ENCODE results near the gene ZDHHC20. TPM values are rescaled to one million over a fixed set of nuclear protein-coding genes. Genes with fewer than 3 reads are reported as not detected.

Gene ZDHHC20
- total and polyA plus RNA-seq, 10 of the 15 experiments (the other 5 are each of a cell fraction or from before 2014, with no cell fraction given), result 8.6 to 57.8 (median 41.7) TPM

DNA sequence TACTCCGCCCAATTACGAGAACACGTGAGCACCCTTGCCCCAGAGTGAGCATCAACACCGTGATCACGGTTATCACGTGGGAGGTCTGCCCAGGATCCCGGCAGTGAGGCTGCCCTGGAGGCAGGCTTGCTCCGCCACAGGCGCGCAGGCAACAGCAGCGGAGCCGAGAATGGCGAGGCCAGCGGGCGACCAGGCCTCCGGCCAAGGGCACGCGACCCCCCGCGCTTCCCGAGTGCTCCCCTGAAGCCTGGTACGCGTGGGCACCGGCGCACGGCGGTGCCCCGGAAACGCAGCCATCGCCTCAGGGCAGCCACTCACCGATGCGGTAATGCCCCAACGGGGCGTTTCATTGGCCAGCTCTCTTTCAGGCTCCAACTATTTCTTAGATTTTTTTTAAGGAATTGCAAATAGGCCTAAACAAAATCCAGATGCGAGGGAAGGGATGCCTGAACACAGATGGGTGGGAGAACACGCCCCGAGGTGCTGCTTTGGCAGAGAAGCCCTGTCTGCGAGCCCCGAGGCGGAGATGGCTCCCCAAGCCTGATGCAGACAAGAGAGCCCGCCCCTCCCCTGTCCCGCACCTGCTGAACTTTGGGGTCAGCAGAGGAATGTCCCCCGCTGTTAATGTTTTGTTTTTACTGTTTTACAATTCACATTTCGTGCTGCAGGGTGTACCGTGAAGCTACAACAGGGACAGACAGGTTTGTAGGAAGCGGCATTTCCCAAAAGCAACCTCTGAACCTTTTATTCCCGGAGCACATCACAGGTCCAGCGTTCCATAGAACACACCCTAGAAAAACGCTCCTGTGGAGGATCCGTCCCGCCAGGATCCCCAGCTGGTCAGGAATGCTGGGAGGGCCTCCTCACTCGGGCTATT lies 132.7 kb downstream of the ZDHHC20 start:
- in situ Hi-C loops (cut with MboI) (no loop called here), intact Hi-C loops (cut with micrococcal nuclease; ENCODE audit: unreplicated experiment) (no loop called here)
- SMC1A ChIA-PET (ENCODE audit: uncharacterized antibody, unreplicated experiment), result no interaction called here
- peaks cover 30% of the 10 kb centered on the region for H3K4me1 ChIP-seq (ENCODE audit: control insufficient read depth, insufficient read depth, low read length)
- H3K4me2 ChIP-seq (ENCODE audit: control insufficient read depth, insufficient read depth), result no peak overlapping the region
- no peak for DNase-seq (ENCODE audit: low read depth, low spot score)
- H3K79me2 ChIP-seq (ENCODE audit: control insufficient read depth, insufficient read depth, low read length), result no peaks in the 10 kb centered on the region
- WGBS (ENCODE audit: insufficient coverage, insufficient replicate concordance, low lambda C conversion rate, missing lambda C conversion rate), result 95% methylated on average over 52 of the region's 52 CpGs
- no peak for FAIRE-seq
- no peak for TF ChIP-seq YY1 (IDR thresholded peaks at IDR 0.05; ENCODE audit: low read depth, low read length)
- no peak for TF ChIP-seq JUNB (IDR thresholded peaks at IDR 0.05)
- no peak for TF ChIP-seq RCOR1 (conservative IDR thresholded peaks at IDR 0.05; ENCODE audit: low read depth, low read length)
- TF ChIP-seq CHD2 (IDR thresholded peaks at IDR 0.05; ENCODE audit: borderline replicate concordance, low read depth, low read length), result no peak
- TF ChIP-seq, protein P1, sequence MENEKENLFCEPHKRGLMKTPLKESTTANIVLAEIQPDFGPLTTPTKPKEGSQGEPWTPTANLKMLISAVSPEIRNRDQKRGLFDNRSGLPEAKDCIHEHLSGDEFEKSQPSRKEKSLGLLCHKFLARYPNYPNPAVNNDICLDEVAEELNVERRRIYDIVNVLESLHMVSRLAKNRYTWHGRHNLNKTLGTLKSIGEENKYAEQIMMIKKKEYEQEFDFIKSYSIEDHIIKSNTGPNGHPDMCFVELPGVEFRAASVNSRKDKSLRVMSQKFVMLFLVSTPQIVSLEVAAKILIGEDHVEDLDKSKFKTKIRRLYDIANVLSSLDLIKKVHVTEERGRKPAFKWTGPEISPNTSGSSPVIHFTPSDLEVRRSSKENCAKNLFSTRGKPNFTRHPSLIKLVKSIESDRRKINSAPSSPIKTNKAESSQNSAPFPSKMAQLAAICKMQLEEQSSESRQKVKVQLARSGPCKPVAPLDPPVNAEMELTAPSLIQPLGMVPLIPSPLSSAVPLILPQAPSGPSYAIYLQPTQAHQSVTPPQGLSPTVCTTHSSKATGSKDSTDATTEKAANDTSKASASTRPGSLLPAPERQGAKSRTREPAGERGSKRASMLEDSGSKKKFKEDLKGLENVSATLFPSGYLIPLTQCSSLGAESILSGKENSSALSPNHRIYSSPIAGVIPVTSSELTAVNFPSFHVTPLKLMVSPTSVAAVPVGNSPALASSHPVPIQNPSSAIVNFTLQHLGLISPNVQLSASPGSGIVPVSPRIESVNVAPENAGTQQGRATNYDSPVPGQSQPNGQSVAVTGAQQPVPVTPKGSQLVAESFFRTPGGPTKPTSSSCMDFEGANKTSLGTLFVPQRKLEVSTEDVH (IDR thresholded peaks at IDR 0.05; ENCODE audit: low read depth, partially characterized antibody), result no peak
- TF ChIP-seq, protein P2, sequence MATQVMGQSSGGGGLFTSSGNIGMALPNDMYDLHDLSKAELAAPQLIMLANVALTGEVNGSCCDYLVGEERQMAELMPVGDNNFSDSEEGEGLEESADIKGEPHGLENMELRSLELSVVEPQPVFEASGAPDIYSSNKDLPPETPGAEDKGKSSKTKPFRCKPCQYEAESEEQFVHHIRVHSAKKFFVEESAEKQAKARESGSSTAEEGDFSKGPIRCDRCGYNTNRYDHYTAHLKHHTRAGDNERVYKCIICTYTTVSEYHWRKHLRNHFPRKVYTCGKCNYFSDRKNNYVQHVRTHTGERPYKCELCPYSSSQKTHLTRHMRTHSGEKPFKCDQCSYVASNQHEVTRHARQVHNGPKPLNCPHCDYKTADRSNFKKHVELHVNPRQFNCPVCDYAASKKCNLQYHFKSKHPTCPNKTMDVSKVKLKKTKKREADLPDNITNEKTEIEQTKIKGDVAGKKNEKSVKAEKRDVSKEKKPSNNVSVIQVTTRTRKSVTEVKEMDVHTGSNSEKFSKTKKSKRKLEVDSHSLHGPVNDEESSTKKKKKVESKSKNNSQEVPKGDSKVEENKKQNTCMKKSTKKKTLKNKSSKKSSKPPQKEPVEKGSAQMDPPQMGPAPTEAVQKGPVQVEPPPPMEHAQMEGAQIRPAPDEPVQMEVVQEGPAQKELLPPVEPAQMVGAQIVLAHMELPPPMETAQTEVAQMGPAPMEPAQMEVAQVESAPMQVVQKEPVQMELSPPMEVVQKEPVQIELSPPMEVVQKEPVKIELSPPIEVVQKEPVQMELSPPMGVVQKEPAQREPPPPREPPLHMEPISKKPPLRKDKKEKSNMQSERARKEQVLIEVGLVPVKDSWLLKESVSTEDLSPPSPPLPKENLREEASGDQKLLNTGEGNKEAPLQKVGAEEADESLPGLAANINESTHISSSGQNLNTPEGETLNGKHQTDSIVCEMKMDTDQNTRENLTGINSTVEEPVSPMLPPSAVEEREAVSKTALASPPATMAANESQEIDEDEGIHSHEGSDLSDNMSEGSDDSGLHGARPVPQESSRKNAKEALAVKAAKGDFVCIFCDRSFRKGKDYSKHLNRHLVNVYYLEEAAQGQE (IDR thresholded peaks at IDR 0.05; ENCODE audit: low read depth, low read length), result no peak
- POLR2A ChIA-PET, result no interaction called here
- H3K36me3 ChIP-seq (ENCODE audit: control insufficient read depth in 2 of 2, insufficient read depth in 2 of 2, low read length in 1 of 2), result no peaks in the 10 kb centered on the region
- no TSS peak for BruUV-seq (replicated peaks)
- H3K9ac ChIP-seq (ENCODE audit: control insufficient read depth, insufficient read depth, low read length), result no peak overlapping the region
- H3K27me3 ChIP-seq (replicated peaks in 1 of 2; ENCODE audit: control insufficient read depth in 2 of 2, insufficient read depth in 2 of 2, low read length in 1 of 2), result no peaks in the 10 kb centered on the region
- no peak overlapping the region for H3K27ac ChIP-seq (ENCODE audit: control insufficient read depth, insufficient read depth)
- H4K20me1 ChIP-seq (ENCODE audit: control insufficient read depth, insufficient read depth), result no peaks in the 10 kb centered on the region
- no peak for ATAC-seq
- H2AFZ ChIP-seq (ENCODE audit: control insufficient read depth, low read depth, low read length), result no peak overlapping the region
- H3K9me3 ChIP-seq (replicated peaks; ENCODE audit: control insufficient read depth, insufficient read depth, low read length), result no peaks in the 10 kb centered on the region
- CTCF ChIA-PET, result interaction anchor here (1.3 kb wide), 1 partner anchor 12 kb away, joined by 3 read pairs; no protein-coding TSS in a partner anchor
- RAD21 ChIA-PET (ENCODE audit: unreplicated experiment), result no interaction called here
- H3K4me3 ChIP-seq, result no peak overlapping the region
